Activated gamma-delta T cell treated with Interleukin-2 at 50 U/mL for 16 hours (primary cell): Measurements from ENCODE around the gene ABLIM3.
"Not testable (repeated sequence)": the region's sequence is repeated elsewhere in the genome, so short reads cannot be mapped to it uniquely, and the experiment has no call there.

Source experiments
- DNase-seq: peaks from one replicate; pipeline ENCODE4 v3.0.0-alpha.2; 2020

ABLIM3 gene

GRCh38 chr5:149262315-149262714, 121.0 kb downstream of the ABLIM3 start:
- DNase-seq: no peak

- peak; percentile 50 for DNase-seq
Observed at GRCh38 chr5:149264439-149265067, 123.3 kb downstream of the ABLIM3 start.

- DNase-seq: no peak
Observed at GRCh38 chr5:149265068-149265465, 123.8 kb downstream of the ABLIM3 start.

GRCh38 chr5:149265597-149265996, 124.3 kb downstream of the ABLIM3 start:
- no peak for DNase-seq

- no peak for DNase-seq
Observed at GRCh38 chr5:149267241-149267973, 126.1 kb downstream of the ABLIM3 start.

- DNase-seq: no peak
Observed at GRCh38 chr5:149268928-149269557, 127.8 kb downstream of the ABLIM3 start.

GRCh38 chr5:149271195-149271715, 130.0 kb downstream of the ABLIM3 start:
- no peak for DNase-seq

- peak; percentile 9 for DNase-seq
Observed at GRCh38 chr5:149271716-149272563, 130.6 kb downstream of the ABLIM3 start, which contains the start of gene AFAP1L1. TSS of gene AFAP1L1 (plus strand) at chr5:149271859. CDS start at chr5:149271969, 110 bp downstream.

- DNase-seq: not testable (repeated sequence)
Observed at GRCh38 chr5:149272781-149273180, 131.5 kb downstream of the ABLIM3 start.

- DNase-seq: no peak
Observed at GRCh38 chr5:149273237-149273636, 131.9 kb downstream of the ABLIM3 start.

- no peak for DNase-seq
Observed at GRCh38 chr5:149273950-149274349, 132.7 kb downstream of the ABLIM3 start.

GRCh38 chr5:149274939-149275338, 133.6 kb downstream of the ABLIM3 start:
- DNase-seq: no peak

GRCh38 chr5:149277801-149278200, 136.5 kb downstream of the ABLIM3 start:
- no peak for DNase-seq

GRCh38 chr5:149278451-149279210, 137.3 kb downstream of the ABLIM3 start:
- DNase-seq: no peak

- DNase-seq: no peak
Observed at GRCh38 chr5:149279661-149280060, 138.4 kb downstream of the ABLIM3 start.

GRCh38 chr5:149280124-149280523, 138.8 kb downstream of the ABLIM3 start:
- DNase-seq: no peak

GRCh38 chr5:149280802-149281201, 139.5 kb downstream of the ABLIM3 start:
- no peak for DNase-seq

- DNase-seq: no peak
Observed at GRCh38 chr5:149282027-149282965, 141.0 kb downstream of the ABLIM3 start.

GRCh38 chr5:149282966-149283332, 141.7 kb downstream of the ABLIM3 start:
- no peak for DNase-seq

- DNase-seq: no peak
Observed at GRCh38 chr5:149283626-149284480, 142.6 kb downstream of the ABLIM3 start.
